K562 (cell line): Measurements from ENCODE around the gene CPED1. TPM values are rescaled to one million over a fixed set of nuclear protein-coding genes. Genes with fewer than 3 reads are reported as not detected.

Experiments
- ATF1 ChIP-seq, 2 experiments: fragments of 450-650 bp in 1 of 2; IDR thresholded peaks; 2 replicates each; pipeline ENCODE4 v1.6.1; 2016; ENCODE audit warnings: missing compliant biosample characterization in 1 of 2, missing genetic modification characterization in 1 of 2
- ATF6 ChIP-seq: sonication (generic); formaldehyde crosslinking; IDR thresholded peaks from 2 replicates; pipeline ENCODE4 v1.4.0; 2020; ENCODE audit warnings: mild to moderate bottlenecking, missing genetic modification reagents
- BCL6 ChIP-seq: fragments of 250-450 bp; sonication (Bioruptor Pico); IDR thresholded peaks from 2 replicates; pipeline ENCODE4 v1.4.0; 2020
- C11orf30 ChIP-seq: fragments of 450-650 bp; IDR thresholded peaks from 2 replicates; pipeline ENCODE4 v1.6.1; 2016; ENCODE audit warnings: low read depth, mild to moderate bottlenecking
- DNMT1 ChIP-seq: fragments of 450-650 bp; IDR thresholded peaks from 2 replicates; pipeline ENCODE4 v1.6.1; 2016; ENCODE audit warnings: antibody characterized with exemption, mild to moderate bottlenecking
- ELF4 ChIP-seq: fragments of 450-650 bp; formaldehyde crosslinking; IDR thresholded peaks from 2 replicates; pipeline ENCODE4 v1.4.0; 2022; ENCODE audit warnings: missing genetic modification characterization
- ELK3 ChIP-seq: fragments of 450-650 bp; formaldehyde crosslinking; IDR thresholded peaks from 2 replicates; pipeline ENCODE4 v1.4.0; 2020; ENCODE audit warnings: mild to moderate bottlenecking
- ETS1 ChIP-seq: conservative IDR thresholded peaks from 2 replicates; pipeline ENCODE4 v1.6.1; 2011; ENCODE audit warnings: low read depth, mild to moderate bottlenecking, low read length; ENCODE audit not compliant: control insufficient read depth
- FOXA1 ChIP-seq: fragments of 450-650 bp; IDR thresholded peaks from 2 replicates; pipeline ENCODE4 v1.6.1; 2016; ENCODE audit warnings: mild to moderate bottlenecking, borderline replicate concordance
- JUN ChIP-seq, 2 experiments: sonication (generic) in 1 of 2; formaldehyde crosslinking in 1 of 2; IDR thresholded peaks; 2 replicates each; pipeline versions ENCODE4 v1.6.1 to v1.8.0; 2012 to 2022; ENCODE audit warnings: borderline replicate concordance in 2 of 2, mild to moderate bottlenecking in 2 of 2, improper control_type of control experiment in 1 of 2, low read depth in 1 of 2, low read length in 1 of 2, missing genetic modification reagents in 1 of 2
- NUFIP1 ChIP-seq: fragments of 450-650 bp; IDR thresholded peaks from 2 replicates; pipeline ENCODE4 v1.6.1; 2018; ENCODE audit not compliant: partially characterized antibody
- PTRF ChIP-seq: fragments of 450-650 bp; IDR thresholded peaks from 2 replicates; pipeline ENCODE4 v1.6.1; 2016; ENCODE audit warnings: mild to moderate bottlenecking, missing genetic modification characterization, missing compliant biosample characterization
- SREBF1 ChIP-seq: fragments of 150-350 bp; IDR thresholded peaks from 2 replicates; pipeline ENCODE4 v1.6.1; 2014; ENCODE audit warnings: antibody characterized with exemption, low read depth, low read length, borderline replicate concordance
- SRSF7 ChIP-seq: fragments of 200-400 bp; formaldehyde crosslinking; optimal IDR thresholded peaks from 2 replicates; pipeline ENCODE3; 2017; ENCODE audit warnings: mild to moderate bottlenecking, low read depth, low read length
- ZBTB43 ChIP-seq: sonication (generic); formaldehyde crosslinking; IDR thresholded peaks from 2 replicates; pipeline ENCODE4 v1.8.0; 2023; ENCODE audit warnings: mild to moderate bottlenecking, missing genetic modification reagents
- ZC3H4 ChIP-seq: sonication (generic); formaldehyde crosslinking; IDR thresholded peaks from 2 replicates; pipeline ENCODE4 v1.9.0; 2021; ENCODE audit warnings: missing genetic modification reagents, borderline replicate concordance
- ZNF449 ChIP-seq: fragments of 250-450 bp; sonication (Bioruptor Pico); IDR thresholded peaks from 2 replicates; pipeline ENCODE4 v1.8.0; 2022; ENCODE audit warnings: moderate library complexity, mild to moderate bottlenecking, inconsistent platforms
- ZNF512 ChIP-seq: IDR thresholded peaks from 2 replicates; pipeline ENCODE4 v1.6.1; 2016; ENCODE audit warnings: missing genetic modification characterization, missing compliant biosample characterization
- ZNF717 ChIP-seq: fragments of 250-450 bp; sonication (Bioruptor Pico); IDR thresholded peaks from 2 replicates; pipeline ENCODE4 v1.5.0; 2021
- polyA plus RNA-seq, 8 experiments: library from polyadenylated mRNA; depleted of rRNA in 4 of 8; stranded (reverse) in 5 of 8; unstranded in 3 of 8; fragments of >200 nt; fragmentation: Nextera tagmentation in 2 of 8; fragmentation: Illumina TruSeq in 1 of 8; extraction: Ambion mirVana in 2 of 8; extraction: Trizol in 1 of 8; gene quantifications; 2 replicates each; pipeline versions ENCODE4 v1.2.1 to v1.2.3, GENCODE V29; 2011 to 2014; ENCODE audit warnings: inconsistent platforms in 1 of 8, missing spikeins in 1 of 8
- total RNA-seq, 7 experiments: library from RNA; depleted of rRNA in 6 of 7; stranded (reverse); fragments of >200 nt in 6 of 7; fragmentation: Illumina TruSeq in 2 of 7; extraction: Trizol in 2 of 7; gene quantifications; 2 replicates each; pipeline versions ENCODE4 v1.2.1 to v1.2.3, GENCODE V29; 2011 to 2021; ENCODE audit warnings: low replicate concordance in 1 of 7

The CPED1 gene
- total and polyA plus RNA-seq, 9 of the 15 experiments (the other 6 are each of a cell fraction or from before 2014, with no cell fraction given) = 195 to 393 (median 290) TPM

GRCh38 chr7:120949393-120949911, 39.1 kb upstream of the CPED1 start (continued):
- TF ChIP-seq ELF4 (CRISPR knock-in tag) = no peak
- peak; percentile 97 for TF ChIP-seq ZNF512
- 0 out of 2 replicates have a peak, but pooled peaks have one; percentile 10 for TF ChIP-seq JUN (IDR thresholded peaks at IDR 0.05; ENCODE audit: borderline replicate concordance, low read depth, low read length)
- TF ChIP-seq JUN (CRISPR knock-in tag; IDR thresholded peaks at IDR 0.05; ENCODE audit: borderline replicate concordance) = no peak
- no peak for TF ChIP-seq ELK3 (CRISPR knock-in tag)
- no peak for TF ChIP-seq ZC3H4 (CRISPR knock-in tag)
- no peak for TF ChIP-seq SRSF7
- no peak for TF ChIP-seq BCL6 (CRISPR knock-in tag)
- no peak for TF ChIP-seq ZNF449
- TF ChIP-seq DNMT1 = 0 out of 2 replicates have a peak, but pooled peaks have one; percentile 41
- no peak for TF ChIP-seq SREBF1
- no peak for TF ChIP-seq PTRF (tag)
- no peak for TF ChIP-seq ATF6 (CRISPR knock-in tag)
- no peak for TF ChIP-seq ZBTB43 (CRISPR knock-in tag)
- TF ChIP-seq FOXA1 = no peak
- peak; percentile 56 for TF ChIP-seq NUFIP1
- TF ChIP-seq ATF1 (CRISPR knock-in tag; IDR thresholded peaks at IDR 0.05) = no peak
- no peak for TF ChIP-seq ATF1 (tag; IDR thresholded peaks at IDR 0.05)
- TF ChIP-seq ZNF717 (CRISPR knock-in tag) = no peak
- peak; percentile 56; the same call in 1 of the 2 replicates for TF ChIP-seq C11orf30
- TF ChIP-seq ETS1 = no peak
